Endothelial cell (in vitro differentiated cells): Measurements from ENCODE around the gene CDX1. TPM values are rescaled to one million over a fixed set of nuclear protein-coding genes. Genes with fewer than 3 reads are reported as not detected.

Experiments used
- DNase-seq: peaks from one replicate; pipeline ENCODE4 v3.0.0; 2021; ENCODE audit warnings: low spot score
- H3K27ac Mint-ChIP-seq: one replicate; pipeline ENCODE4 v1.8.0; 2021; ENCODE audit warnings: mixed read lengths, inconsistent platforms; ENCODE audit not compliant: unreplicated experiment
- H3K27me3 Mint-ChIP-seq: one replicate; pipeline ENCODE4 v1.8.0; 2021; ENCODE audit warnings: mild to moderate bottlenecking, moderate library complexity, mixed read lengths, inconsistent platforms; ENCODE audit not compliant: unreplicated experiment
- H3K36me3 Mint-ChIP-seq: one replicate; pipeline ENCODE4 v1.8.0; 2021; ENCODE audit warnings: mild to moderate bottlenecking, low read depth, mixed read lengths, inconsistent platforms; ENCODE audit not compliant: unreplicated experiment
- H3K4me1 Mint-ChIP-seq: one replicate; pipeline ENCODE4 v1.8.0; 2021; ENCODE audit warnings: mild to moderate bottlenecking, mixed read lengths, inconsistent platforms; ENCODE audit not compliant: unreplicated experiment
- H3K4me3 Mint-ChIP-seq: one replicate; pipeline ENCODE4 v1.8.0; 2021; ENCODE audit warnings: mild to moderate bottlenecking, mixed read lengths, inconsistent platforms; ENCODE audit not compliant: unreplicated experiment
- H3K9me3 Mint-ChIP-seq: one replicate; pipeline ENCODE4 v1.8.0; 2021; ENCODE audit warnings: mixed read lengths, inconsistent platforms; ENCODE audit not compliant: unreplicated experiment
- CTCF ChIP-seq: fragments of 200-600 bp; sonication (generic); IDR thresholded peaks from one replicate; pipeline ENCODE4 v1.5.0; 2021; ENCODE audit warnings: antibody characterized with exemption; ENCODE audit not compliant: unreplicated experiment
- total RNA-seq: library from RNA; stranded (reverse); fragmentation: NEBNext Ultra II Directional; extraction: Animal tissue kit (Norgen Biotek cat#: 25700); gene quantifications from one replicate; pipeline ENCODE4 v1.2.1, GENCODE V29; 2021; ENCODE audit not compliant: unreplicated experiment

CDX1 gene
- total RNA-seq, 1 donor from 2014 or later = 0.59 TPM

GRCh38 chr5:150131461-150131860, 35.1 kb upstream of the CDX1 start:
- Mint-ChIP-seq H3K9me3 (no peaks in the 10 kb centered on the region), H3K36me3 (peaks cover 6% of the 10 kb centered on the region), H3K27me3 (peaks cover 18% of the 10 kb centered on the region), H3K4me1 (peaks cover 44% of the 10 kb centered on the region), H3K27ac (no peak overlapping the region), H3K4me3 (no peak overlapping the region)
- no peak for TF ChIP-seq CTCF
- DNase-seq = no peak

GRCh38 chr5:150131978-150132694, 34.4 kb upstream of the CDX1 start:
- DNase-seq = no peak
- H3K27ac Mint-ChIP-seq = no peak overlapping the region
- peaks cover 16% of the 10 kb centered on the region for H3K27me3 Mint-ChIP-seq
- H3K4me3 Mint-ChIP-seq = peak overlapping the region; percentile 0
- no peak for TF ChIP-seq CTCF
- peaks cover 50% of the 10 kb centered on the region for H3K4me1 Mint-ChIP-seq
- H3K9me3 Mint-ChIP-seq = no peaks in the 10 kb centered on the region
- peaks cover 6% of the 10 kb centered on the region for H3K36me3 Mint-ChIP-seq

DNA sequence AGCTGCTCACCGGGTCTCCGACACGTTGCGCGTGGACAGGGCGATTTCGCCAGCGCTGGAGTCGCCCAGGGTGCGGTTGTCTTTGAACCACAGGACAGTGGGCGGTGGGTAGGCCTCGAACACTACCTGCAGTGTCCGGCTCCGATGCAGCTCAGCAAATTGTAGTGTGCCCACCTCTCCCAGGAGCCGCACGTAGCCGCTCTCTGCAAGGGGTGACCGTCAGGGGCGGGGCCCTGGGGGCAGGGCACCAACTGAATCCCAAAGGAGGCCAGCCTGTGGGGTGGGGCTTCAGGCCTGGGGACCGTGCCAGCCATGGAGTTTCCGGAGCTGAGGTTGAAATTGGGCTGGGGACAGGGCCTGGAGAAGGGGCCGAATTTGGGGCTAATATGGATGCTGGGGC, 33.8 kb upstream of the CDX1 start:
- peaks cover 6% of the 10 kb centered on the region for H3K36me3 Mint-ChIP-seq
- no peak for DNase-seq
- TF ChIP-seq CTCF = no peak
- H3K4me1 Mint-ChIP-seq = peaks cover 56% of the 10 kb centered on the region
- peaks cover 16% of the 10 kb centered on the region for H3K27me3 Mint-ChIP-seq
- H3K4me3 Mint-ChIP-seq = no peak overlapping the region
- H3K27ac Mint-ChIP-seq = no peak overlapping the region
- H3K9me3 Mint-ChIP-seq = no peaks in the 10 kb centered on the region

GRCh38 chr5:150133581-150134197, 32.9 kb upstream of the CDX1 start:
- Mint-ChIP-seq H3K27me3 (peaks cover 12% of the 10 kb centered on the region), H3K36me3 (peaks cover 6% of the 10 kb centered on the region), H3K9me3 (no peaks in the 10 kb centered on the region), H3K4me1 (peaks cover 61% of the 10 kb centered on the region), H3K4me3 (peak overlapping the region; percentile 43), H3K27ac (no peak overlapping the region)
- DNase-seq = no peak
- no peak for TF ChIP-seq CTCF

DNA sequence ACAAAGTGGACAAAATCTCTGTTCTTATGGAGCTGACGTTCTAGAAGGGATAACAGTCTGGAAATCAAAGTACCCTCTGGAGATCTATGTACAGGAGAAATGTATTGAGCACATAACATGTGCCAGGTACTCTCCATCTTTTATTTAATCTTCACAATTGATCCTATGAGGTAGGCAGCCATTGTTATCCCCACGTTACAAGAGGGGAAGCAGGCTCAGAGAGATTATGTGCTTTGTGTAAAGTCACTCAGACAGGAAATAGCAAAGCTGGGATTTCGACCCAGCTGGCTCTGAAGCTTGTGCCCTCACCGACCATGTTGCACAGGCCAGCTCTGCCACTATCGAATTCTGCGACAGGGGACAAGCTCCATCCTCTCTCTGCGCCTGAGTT, 32.4 kb upstream of the CDX1 start:
- Mint-ChIP-seq H3K4me1 (peaks cover 64% of the 10 kb centered on the region), H3K4me3 (peak overlapping the region; percentile 43), H3K27ac (no peak overlapping the region), H3K27me3 (peaks cover 13% of the 10 kb centered on the region), H3K9me3 (no peaks in the 10 kb centered on the region), H3K36me3 (peaks cover 6% of the 10 kb centered on the region)
- TF ChIP-seq CTCF = no peak
- no peak for DNase-seq
